GM04503 (cell line): Measurements from ENCODE around the gene SH3GL2.
"Not testable (repeated sequence)": the region's sequence is repeated elsewhere in the genome, so short reads cannot be mapped to it uniquely, and the experiment has no call there.

Source experiments
- DNase-seq: peaks from one replicate; pipeline ENCODE4 v3.0.0-alpha.2; 2012; ENCODE audit warnings: low read depth

Gene SH3GL2

GRCh38 chr9:17752021-17752420, 173.2 kb downstream of the SH3GL2 start:
- no peak for DNase-seq

- DNase-seq: no peak
These were observed 178.9 kb downstream of the SH3GL2 start for GRCh38 chr9:17757816-17758215.

- DNase-seq: no peak
These were observed 181.4 kb downstream of the SH3GL2 start for GRCh38 chr9:17760250-17760649.

DNA sequence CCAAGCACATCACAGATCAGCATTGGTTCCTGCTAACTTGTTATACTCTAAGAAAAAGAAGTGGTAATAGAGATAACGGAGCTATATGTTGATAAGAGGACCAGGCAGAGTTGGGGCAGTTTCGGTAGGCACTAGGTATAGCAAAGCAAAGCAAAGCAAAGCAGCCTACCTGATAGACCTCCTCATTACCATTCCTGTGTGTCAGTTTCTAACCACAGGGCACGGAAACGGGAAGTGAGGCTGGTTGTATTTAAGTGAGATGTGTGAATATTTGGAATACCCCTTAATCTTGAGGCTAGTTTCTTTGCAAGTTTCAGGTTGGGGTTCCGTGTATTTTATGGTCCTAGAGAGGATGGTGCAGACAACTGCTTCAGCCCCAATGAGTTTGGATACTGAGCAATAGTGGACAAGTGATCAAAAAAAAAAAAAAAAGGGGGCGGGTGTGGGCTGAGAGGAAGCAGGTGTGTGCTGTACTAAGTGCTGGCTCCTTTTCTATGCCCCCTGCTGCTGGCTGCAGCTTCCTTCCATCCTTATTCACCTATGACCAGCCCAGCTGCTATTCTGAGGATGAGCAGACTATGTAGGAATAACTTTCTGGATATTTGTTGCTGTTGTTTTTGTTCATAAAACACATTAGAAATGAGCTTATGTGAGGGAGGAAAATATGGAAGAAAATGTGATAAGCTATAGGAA, 183.3 kb downstream of the SH3GL2 start:
- DNase-seq: no peak

DNA sequence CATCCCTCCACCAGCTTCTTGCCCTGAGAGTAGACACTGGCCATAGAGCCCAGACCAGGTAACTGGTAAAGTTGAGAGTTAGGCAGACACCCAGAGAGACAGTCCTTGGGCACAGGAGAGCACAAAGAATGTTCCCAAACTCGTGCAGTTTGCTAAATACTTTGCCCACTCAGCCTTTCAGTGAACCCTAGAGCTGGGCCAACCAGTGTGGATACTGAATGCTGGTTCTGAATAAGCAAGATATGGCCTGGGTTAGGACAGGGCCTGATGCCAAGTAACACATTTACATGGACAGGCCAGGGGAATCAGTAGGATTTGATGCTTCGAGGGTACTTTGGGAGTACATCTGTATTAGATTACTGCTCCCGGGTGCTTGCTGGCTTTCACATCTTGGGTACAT, 185.4 kb downstream of the SH3GL2 start:
- DNase-seq: no peak

- not testable (repeated sequence) for DNase-seq
These were observed 186.3 kb downstream of the SH3GL2 start for GRCh38 chr9:17765131-17765530.

DNA sequence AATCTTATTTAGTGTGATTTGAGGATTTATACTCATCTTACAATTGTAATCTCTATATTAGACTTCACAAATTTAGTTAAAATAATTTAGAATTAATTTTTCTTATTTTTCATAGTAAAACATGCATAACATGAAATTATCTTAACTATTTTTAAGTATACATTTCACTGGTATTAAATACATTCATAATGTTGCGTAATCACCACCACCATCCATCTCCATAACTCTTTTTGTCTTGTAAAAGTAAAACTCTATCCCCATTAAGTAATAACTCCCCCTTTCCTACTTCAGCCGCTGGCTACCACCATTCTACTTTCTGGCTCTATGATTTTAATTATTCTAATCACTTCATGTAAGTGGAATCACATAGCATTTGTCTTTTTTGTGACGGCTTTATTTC, 193.4 kb downstream of the SH3GL2 start:
- DNase-seq: no peak

- no peak for DNase-seq
These were observed 196.8 kb downstream of the SH3GL2 start for GRCh38 chr9:17775656-17776055.

DNA sequence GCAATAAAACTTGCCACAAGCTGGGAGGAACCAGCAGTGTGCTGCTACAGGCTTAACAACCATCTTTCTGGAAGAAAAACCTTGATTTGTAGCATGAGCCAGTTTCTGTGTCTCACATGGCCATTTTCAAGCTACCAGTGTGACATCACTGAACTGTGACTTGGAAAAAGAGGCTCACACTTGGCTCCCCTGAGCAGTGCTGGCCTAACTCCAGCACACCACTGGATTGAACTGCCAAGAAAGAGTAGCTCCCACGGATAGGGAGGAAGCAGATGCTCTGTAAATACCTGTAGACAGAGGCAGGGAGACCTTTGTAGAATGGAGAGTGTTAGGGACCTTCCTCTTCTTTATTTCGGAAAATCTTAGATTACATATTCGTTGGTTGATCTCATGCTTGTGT, 197.9 kb downstream of the SH3GL2 start:
- DNase-seq: no peak

GRCh38 chr9:17777465-17777864, 198.6 kb downstream of the SH3GL2 start:
- no peak for DNase-seq

DNA sequence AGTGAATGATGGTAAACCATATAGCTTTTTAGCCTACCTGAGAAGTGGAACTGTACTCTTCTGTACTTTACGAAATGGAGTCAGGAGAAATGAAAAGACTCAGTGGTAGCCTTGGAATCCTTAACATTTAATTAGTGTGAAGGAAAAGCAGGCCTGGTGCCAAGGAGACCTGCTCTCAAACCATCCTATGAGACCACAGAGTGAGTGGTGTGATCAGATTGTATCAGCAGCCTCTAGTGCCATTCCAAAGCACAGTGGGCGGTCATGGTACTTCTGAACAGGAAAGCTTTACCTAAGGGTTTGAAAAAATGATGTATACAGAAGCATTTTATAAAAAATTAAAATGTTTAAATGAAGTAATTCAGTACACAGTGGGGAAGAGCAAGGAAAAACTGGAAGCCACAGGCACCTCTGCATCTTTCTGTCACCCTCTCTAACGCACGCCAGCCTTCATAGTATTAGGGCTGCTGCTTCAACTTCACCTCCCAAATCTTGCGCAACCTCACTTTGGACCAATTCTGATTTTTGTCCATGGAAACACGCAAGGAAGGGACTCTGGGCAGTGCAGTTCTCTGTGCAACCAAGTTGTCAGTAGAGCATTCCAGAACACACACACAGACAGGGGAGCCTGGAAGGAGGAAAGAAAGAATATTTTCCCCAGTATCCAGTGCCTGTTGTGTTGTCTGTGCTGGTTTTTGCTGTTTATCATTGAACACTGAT, 203.7 kb downstream of the SH3GL2 start:
- DNase-seq: no peak

GRCh38 chr9:17783227-17783626, 204.4 kb downstream of the SH3GL2 start:
- DNase-seq: no peak

DNA sequence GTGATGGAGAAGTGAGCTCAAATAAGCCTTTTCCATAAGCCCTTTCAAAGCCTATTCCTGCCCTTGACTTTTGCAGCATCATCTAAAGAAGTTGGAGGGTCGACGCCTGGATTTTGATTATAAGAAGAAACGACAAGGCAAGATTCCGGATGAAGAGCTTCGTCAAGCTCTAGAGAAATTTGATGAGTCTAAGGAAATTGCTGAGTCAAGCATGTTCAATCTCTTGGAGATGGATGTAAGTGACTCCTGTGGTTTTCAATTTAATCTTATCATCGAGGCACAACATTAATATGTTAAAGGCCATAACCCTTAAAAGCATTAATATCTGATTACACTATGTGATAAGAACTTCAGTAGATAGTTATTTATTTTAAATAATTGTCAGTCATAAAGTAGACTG, 210.4 kb downstream of the SH3GL2 start:
- no peak for DNase-seq

DNA sequence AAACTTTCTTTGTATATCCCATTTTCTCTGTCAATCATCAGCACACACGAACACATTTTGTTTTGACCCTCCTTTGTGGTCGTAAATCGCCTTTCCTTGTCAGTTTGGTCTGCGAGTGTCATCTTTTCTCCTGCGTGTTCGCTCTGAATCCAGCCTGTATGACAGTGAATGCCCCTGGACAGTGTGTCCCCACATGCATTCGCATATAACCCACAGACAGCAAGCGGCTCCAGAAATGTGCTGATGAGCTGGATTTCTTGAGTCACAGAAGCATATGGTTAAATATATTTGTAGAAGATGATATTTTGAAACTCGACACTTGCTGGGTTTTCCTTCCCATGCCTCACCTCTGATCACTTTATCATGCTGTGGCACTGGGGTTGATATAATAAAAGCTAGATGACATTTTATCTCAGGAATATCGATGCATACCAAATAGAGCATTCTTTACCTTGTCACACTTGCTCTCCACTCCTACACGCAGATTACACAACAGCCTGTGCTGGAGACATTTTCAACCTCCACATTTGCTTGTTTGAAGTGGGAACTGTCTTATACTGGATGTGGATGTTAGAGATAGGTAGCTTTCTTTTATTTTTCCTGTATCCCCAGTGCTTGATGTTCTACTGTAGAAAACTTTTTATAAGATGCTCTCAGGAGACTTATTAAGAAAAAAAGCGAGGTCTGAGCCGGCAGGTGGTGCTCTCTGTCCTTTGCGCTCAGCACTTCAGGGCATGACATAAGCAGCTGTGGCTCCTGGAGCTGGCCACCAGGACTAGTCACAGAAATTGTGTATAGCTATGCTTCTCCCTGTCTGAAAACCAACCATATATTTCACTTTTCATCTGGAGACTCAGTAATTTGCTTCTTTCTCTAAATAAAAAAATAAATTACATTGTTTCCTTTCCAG, 215.1 kb downstream of the SH3GL2 start:
- no peak for DNase-seq

GRCh38 chr9:17795744-17796143, 216.9 kb downstream of the SH3GL2 start:
- DNase-seq: no peak

GRCh38 chr9:17799369-17799768, 220.5 kb downstream of the SH3GL2 start:
- DNase-seq: no peak

- no peak for DNase-seq
These were observed 221.6 kb downstream of the SH3GL2 start for GRCh38 chr9:17800418-17800817.

GRCh38 chr9:17802249-17802857, 223.5 kb downstream of the SH3GL2 start:
- no peak for DNase-seq

DNA sequence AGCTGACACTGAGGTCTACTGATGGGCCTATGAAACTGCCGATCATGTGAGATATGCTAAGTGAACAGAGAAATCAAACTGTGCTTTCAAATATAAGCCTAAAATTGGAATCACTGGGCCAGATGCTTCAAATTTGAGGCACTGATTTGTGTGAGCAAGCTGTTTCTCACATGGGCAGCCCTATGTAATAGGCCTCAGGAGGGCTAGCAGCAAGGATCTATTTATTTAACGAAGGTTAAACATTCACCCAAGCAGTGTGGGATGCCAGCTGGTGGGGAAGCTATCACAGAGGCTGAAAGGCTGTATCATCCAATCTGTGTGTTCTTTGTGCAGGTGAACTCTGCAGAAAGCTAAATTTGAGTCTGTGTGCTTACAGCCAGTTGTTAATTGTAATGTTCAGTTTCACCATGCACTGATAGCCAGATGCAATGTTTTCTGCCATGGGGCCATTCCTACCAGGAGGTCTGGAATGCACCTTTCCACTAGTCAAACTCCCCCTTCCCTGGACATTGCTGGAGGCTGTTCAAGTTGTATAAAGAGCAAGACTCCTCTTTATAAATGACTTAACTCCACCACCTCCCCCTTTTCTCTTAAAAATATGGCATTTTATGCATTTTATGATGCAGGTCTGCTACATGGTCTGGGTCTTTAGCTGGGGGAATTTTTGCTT, 228.9 kb downstream of the SH3GL2 start:
- no peak for DNase-seq

GRCh38 chr9:17810317-17810716, 231.5 kb downstream of the SH3GL2 start:
- DNase-seq: no peak

- peak; percentile 8 for DNase-seq
These were observed 232.1 kb downstream of the SH3GL2 start for GRCh38 chr9:17810728-17811571.
